Gastrocnemius medialis (tissue), 4 donors: ENCODE measurements around the gene VPS4A.
"Not testable (repeated sequence)": the region's sequence is repeated elsewhere in the genome, so short reads cannot be mapped to it uniquely, and the experiment has no call there.

Source experiments
- POLR2A ChIP-seq, 2 donors: fragments of 450-650 bp; IDR thresholded peaks; one replicate each; pipeline ENCODE4 v1.6.1; 2017; ENCODE audit warnings: antibody characterized with exemption in 2 of 2, mild to moderate bottlenecking in 2 of 2, moderate library complexity in 2 of 2
- TF ChIP-seq, protein P1 (sequence below), 5 experiments: fragments of 450-650 bp in 3 of 5; fragments of 200-600 bp in 2 of 5; sonication (generic) in 2 of 5; IDR thresholded peaks in 4 of 5; conservative IDR thresholded peaks in 1 of 5; 1 replicate in 4 of 5; 2 replicates in 1 of 5; pipeline ENCODE4 v1.5.1; 2016 to 2019; ENCODE audit warnings: antibody characterized with exemption in 5 of 5, mild to moderate bottlenecking in 3 of 5, moderate library complexity in 3 of 5

- TF ChIP-seq, protein P1, sequence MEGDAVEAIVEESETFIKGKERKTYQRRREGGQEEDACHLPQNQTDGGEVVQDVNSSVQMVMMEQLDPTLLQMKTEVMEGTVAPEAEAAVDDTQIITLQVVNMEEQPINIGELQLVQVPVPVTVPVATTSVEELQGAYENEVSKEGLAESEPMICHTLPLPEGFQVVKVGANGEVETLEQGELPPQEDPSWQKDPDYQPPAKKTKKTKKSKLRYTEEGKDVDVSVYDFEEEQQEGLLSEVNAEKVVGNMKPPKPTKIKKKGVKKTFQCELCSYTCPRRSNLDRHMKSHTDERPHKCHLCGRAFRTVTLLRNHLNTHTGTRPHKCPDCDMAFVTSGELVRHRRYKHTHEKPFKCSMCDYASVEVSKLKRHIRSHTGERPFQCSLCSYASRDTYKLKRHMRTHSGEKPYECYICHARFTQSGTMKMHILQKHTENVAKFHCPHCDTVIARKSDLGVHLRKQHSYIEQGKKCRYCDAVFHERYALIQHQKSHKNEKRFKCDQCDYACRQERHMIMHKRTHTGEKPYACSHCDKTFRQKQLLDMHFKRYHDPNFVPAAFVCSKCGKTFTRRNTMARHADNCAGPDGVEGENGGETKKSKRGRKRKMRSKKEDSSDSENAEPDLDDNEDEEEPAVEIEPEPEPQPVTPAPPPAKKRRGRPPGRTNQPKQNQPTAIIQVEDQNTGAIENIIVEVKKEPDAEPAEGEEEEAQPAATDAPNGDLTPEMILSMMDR (IDR thresholded peaks at IDR 0.05 in 4 of 5, conservative IDR thresholded peaks at IDR 0.05 in 1 of 5) = not testable (repeated sequence)
- not testable (repeated sequence) for TF ChIP-seq POLR2A (IDR thresholded peaks at IDR 0.05)
Observed at GRCh38 chr16:69291657-69292056, 19.5 kb upstream of the VPS4A start.
